Measurements from ENCODE around the gene SUGCT. TPM values are rescaled to one million over a fixed set of nuclear protein-coding genes. Genes with fewer than 3 reads are reported as not detected.

The SUGCT gene
- total RNA-seq, 1 experiment from 2014 or later, result 4.6 TPM

DNA sequence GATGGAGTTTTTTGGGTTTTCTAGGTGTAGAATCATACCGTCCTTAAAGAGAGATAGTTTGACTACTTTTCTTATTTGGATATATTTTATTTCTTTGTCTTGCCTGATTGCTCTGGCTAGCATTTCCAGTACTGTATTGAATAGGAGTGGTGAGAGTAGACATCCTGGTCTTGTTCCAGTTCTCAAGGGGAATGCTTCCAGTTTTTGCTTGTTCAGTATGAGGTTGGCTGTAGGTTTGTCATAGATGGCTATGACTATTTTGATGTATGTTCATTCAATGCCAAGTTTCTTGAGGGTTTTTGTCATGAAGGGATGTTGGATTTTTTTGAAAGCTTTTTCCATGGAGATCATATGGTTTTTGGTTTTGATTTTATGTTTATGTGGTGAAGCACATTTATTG lies 676.9 kb downstream of the SUGCT start:
- ATAC-seq (no peak), DNase-seq (ENCODE audit: low spot score) (no peak)
- Mint-ChIP-seq H3K4me1 (no peaks in the 10 kb centered on the region), H3K27ac (no peak overlapping the region), H3K9me3 (peaks cover 34% of the 10 kb centered on the region), H3K36me3 (peaks cover 14% of the 10 kb centered on the region), H3K27me3 (ENCODE audit: low read depth) (peaks cover 2% of the 10 kb centered on the region; the same call in 1 of the 2 replicates), H3K4me3 (no peak overlapping the region)
- ChIA-PET CTCF (no interaction called here), POLR2A (no interaction called here)
- TF ChIP-seq ATF1 (CRISPR knock-in tag; IDR thresholded peaks at IDR 0.05) (no peak), ZNF138 (CRISPR knock-in tag; conservative IDR thresholded peaks at IDR 0.05) (no peak), NFYB (CRISPR knock-in tag; conservative IDR thresholded peaks at IDR 0.05; ENCODE audit: low read depth) (no peak), RORB (CRISPR knock-in tag; IDR thresholded peaks at IDR 0.05) (no peak), ZNF121 (CRISPR knock-in tag; IDR thresholded peaks at IDR 0.05) (no peak)
- TF ChIP-seq, protein P1, sequence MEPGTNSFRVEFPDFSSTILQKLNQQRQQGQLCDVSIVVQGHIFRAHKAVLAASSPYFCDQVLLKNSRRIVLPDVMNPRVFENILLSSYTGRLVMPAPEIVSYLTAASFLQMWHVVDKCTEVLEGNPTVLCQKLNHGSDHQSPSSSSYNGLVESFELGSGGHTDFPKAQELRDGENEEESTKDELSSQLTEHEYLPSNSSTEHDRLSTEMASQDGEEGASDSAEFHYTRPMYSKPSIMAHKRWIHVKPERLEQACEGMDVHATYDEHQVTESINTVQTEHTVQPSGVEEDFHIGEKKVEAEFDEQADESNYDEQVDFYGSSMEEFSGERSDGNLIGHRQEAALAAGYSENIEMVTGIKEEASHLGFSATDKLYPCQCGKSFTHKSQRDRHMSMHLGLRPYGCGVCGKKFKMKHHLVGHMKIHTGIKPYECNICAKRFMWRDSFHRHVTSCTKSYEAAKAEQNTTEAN (CRISPR knock-in tag; IDR thresholded peaks at IDR 0.05), result no peak
- TF ChIP-seq, protein P2, sequence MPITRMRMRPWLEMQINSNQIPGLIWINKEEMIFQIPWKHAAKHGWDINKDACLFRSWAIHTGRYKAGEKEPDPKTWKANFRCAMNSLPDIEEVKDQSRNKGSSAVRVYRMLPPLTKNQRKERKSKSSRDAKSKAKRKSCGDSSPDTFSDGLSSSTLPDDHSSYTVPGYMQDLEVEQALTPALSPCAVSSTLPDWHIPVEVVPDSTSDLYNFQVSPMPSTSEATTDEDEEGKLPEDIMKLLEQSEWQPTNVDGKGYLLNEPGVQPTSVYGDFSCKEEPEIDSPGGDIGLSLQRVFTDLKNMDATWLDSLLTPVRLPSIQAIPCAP (CRISPR knock-in tag; IDR thresholded peaks at IDR 0.05), result no peak
- TF ChIP-seq, protein P3, sequence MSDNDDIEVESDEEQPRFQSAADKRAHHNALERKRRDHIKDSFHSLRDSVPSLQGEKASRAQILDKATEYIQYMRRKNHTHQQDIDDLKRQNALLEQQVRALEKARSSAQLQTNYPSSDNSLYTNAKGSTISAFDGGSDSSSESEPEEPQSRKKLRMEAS (CRISPR knock-in tag; IDR thresholded peaks at IDR 0.05), result no peak

DNA sequence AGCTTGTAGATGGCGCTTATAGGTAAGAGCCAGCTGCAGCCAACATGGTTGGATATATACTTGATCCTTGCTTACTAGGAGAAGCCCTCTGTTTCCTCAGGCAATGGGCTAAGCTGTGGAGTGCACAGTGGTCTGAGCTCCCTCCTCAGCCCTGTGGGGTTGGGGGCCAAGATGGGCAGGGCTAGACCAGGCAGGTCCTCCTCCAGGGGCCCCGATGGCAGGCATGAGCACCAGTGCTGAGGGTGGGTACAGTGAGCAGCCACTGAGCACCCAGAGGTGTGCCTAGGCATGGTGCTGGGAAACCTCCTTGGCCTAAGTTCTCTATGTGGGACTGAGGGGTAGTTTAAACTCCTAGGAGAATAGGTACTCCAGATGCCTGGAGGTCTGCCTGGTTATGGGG lies 680.2 kb downstream of the SUGCT start:
- DNase-seq (ENCODE audit: low spot score) (no peak), ATAC-seq (no peak)
- Mint-ChIP-seq H3K9me3 (peaks cover 47% of the 10 kb centered on the region), H3K27ac (no peak overlapping the region), H3K27me3 (ENCODE audit: low read depth) (peaks cover 2% of the 10 kb centered on the region; the same call in 1 of the 2 replicates), H3K4me3 (no peak overlapping the region), H3K4me1 (no peaks in the 10 kb centered on the region), H3K36me3 (peaks cover 14% of the 10 kb centered on the region)
- POLR2A ChIA-PET, result interaction anchor here (1.5 kb wide), 1 partner anchor 10 kb away, joined by 3 read pairs; no protein-coding TSS in a partner anchor
- no peak for TF ChIP-seq ZNF671 (CRISPR knock-in tag; IDR thresholded peaks at IDR 0.05)
- TF ChIP-seq MXD4 (CRISPR knock-in tag; IDR thresholded peaks at IDR 0.05; ENCODE audit: borderline replicate concordance), result no peak
- TF ChIP-seq, protein P4, sequence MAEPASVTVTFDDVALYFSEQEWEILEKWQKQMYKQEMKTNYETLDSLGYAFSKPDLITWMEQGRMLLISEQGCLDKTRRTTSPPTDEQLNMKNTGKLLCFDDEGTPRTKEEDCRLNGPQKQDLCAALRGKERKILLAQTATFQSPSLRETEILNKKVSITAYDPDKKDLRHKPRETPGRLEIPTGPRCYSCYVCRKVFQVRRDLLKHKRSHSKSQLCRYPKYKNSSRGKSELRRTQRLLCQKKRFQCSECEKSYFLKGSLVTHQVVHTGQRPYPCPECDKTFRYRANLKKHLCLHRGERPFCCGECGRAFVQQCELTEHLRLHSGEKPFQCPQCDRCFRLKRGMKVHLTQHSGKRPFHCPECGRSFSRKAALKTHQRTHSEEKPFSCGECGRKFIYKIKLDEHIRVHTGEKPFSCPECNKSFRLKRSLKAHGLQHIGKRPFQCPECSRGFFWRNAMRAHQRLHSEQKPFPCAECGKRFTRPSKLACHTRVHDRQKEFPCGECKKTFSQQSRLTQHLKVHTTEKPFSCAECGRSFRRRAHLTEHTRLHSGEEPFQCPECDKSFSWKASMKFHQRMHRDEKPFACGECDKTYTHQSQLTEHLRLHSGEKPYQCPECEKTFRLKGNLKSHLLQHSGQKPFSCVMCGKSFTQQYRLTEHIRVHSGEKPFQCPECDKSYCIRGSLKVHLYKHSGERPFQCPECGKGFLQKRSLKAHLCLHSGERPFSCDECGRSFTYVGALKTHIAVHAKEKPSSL (CRISPR knock-in tag; conservative IDR thresholded peaks at IDR 0.05), result no peak
- TF ChIP-seq, protein P5, sequence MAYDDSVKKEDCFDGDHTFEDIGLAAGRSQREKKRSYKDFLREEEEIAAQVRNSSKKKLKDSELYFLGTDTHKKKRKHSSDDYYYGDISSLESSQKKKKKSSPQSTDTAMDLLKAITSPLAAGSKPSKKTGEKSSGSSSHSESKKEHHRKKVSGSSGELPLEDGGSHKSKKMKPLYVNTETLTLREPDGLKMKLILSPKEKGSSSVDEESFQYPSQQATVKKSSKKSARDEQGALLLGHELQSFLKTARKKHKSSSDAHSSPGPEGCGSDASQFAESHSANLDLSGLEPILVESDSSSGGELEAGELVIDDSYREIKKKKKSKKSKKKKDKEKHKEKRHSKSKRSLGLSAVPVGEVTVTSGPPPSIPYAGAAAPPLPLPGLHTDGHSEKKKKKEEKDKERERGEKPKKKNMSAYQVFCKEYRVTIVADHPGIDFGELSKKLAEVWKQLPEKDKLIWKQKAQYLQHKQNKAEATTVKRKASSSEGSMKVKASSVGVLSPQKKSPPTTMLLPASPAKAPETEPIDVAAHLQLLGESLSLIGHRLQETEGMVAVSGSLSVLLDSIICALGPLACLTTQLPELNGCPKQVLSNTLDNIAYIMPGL (CRISPR knock-in tag; IDR thresholded peaks at IDR 0.05), result no peak
- TF ChIP-seq, protein P6, sequence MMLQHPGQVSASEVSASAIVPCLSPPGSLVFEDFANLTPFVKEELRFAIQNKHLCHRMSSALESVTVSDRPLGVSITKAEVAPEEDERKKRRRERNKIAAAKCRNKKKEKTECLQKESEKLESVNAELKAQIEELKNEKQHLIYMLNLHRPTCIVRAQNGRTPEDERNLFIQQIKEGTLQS (CRISPR knock-in tag; conservative IDR thresholded peaks at IDR 0.05), result no peak
- TF ChIP-seq NR1H2 (CRISPR knock-in tag; IDR thresholded peaks at IDR 0.05), result no peak
- TF ChIP-seq, protein P7, sequence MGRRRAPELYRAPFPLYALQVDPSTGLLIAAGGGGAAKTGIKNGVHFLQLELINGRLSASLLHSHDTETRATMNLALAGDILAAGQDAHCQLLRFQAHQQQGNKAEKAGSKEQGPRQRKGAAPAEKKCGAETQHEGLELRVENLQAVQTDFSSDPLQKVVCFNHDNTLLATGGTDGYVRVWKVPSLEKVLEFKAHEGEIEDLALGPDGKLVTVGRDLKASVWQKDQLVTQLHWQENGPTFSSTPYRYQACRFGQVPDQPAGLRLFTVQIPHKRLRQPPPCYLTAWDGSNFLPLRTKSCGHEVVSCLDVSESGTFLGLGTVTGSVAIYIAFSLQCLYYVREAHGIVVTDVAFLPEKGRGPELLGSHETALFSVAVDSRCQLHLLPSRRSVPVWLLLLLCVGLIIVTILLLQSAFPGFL (CRISPR knock-in tag; IDR thresholded peaks at IDR 0.05; ENCODE audit: borderline replicate concordance), result no peak
- no peak for TF ChIP-seq GTF2I (CRISPR knock-in tag; conservative IDR thresholded peaks at IDR 0.05)
- no peak for TF ChIP-seq JAZF1 (CRISPR knock-in tag; IDR thresholded peaks at IDR 0.05)
- no peak for TF ChIP-seq FOXJ3 (CRISPR knock-in tag; IDR thresholded peaks at IDR 0.05; ENCODE audit: borderline replicate concordance)
- TF ChIP-seq ZNF232 (CRISPR knock-in tag; IDR thresholded peaks at IDR 0.05), result no peak
- TF ChIP-seq ZNF416 (CRISPR knock-in tag; IDR thresholded peaks at IDR 0.05), result no peak
- TF ChIP-seq ELF4 (CRISPR knock-in tag; IDR thresholded peaks at IDR 0.05; ENCODE audit: low read depth), result no peak
- TF ChIP-seq, protein P3 (CRISPR knock-in tag; IDR thresholded peaks at IDR 0.05), result no peak
- CTCF ChIA-PET, result no interaction called here
